A673 (cell line): Measurements from ENCODE around the gene FNBP1. TPM values are rescaled to one million over a fixed set of nuclear protein-coding genes. Genes with fewer than 3 reads are reported as not detected.

ENCODE experiments used
- BruUV-seq: library from RNA; stranded (reverse); fragments of 400-500 nt; replicated peaks from 2 replicates; lab custom pipeline; 2021; lab: Mats Ljungman, UMichigan
- CTCF ChIA-PET: fragments of 300-600 bp; sonication (Branson Sonifier 250); formaldehyde crosslinking; loops from one replicate; lab custom pipeline; 2022; ENCODE audit warnings: antibody characterized with exemption; lab: Charles Lee
- POLR2A ChIA-PET: fragments of 300-600 bp; sonication (Branson Sonifier 250); formaldehyde crosslinking; loops from one replicate; lab custom pipeline; 2022; ENCODE audit warnings: antibody characterized with exemption; ENCODE audit not compliant: low non-redundant PET; lab: Charles Lee
- DNase-seq: peaks from one replicate; pipeline ENCODE4 v3.0.0-alpha.2; 2015; ENCODE audit warnings: low spot score
- H3K27ac ChIP-seq: fragments of 200-600 bp; sonication (generic); 2 replicates; pipeline ENCODE4 v1.5.1; 2016; ENCODE audit warnings: mixed run types, low read depth, mild to moderate bottlenecking, mixed read lengths, antibody characterized with exemption, low read length; ENCODE audit not compliant: poor library complexity, severe bottlenecking
- H3K27me3 ChIP-seq: fragments of 200-600 bp; sonication (generic); replicated peaks from 2 replicates; pipeline ENCODE4 v1.6.1; 2017; ENCODE audit warnings: mixed run types, low read depth, mild to moderate bottlenecking, mixed read lengths, antibody characterized with exemption, low read length; ENCODE audit not compliant: insufficient read depth, poor library complexity
- H3K36me3 ChIP-seq: fragments of 200-600 bp; sonication (generic); 2 replicates; pipeline ENCODE4 v1.6.1; 2016; ENCODE audit warnings: mixed run types, mild to moderate bottlenecking, mixed read lengths, antibody characterized with exemption, low read length; ENCODE audit not compliant: insufficient read depth, poor library complexity, severe bottlenecking
- H3K4me1 ChIP-seq: fragments of 200-600 bp; sonication (generic); 2 replicates; pipeline ENCODE4 v1.6.1; 2017; ENCODE audit warnings: mixed run types, mild to moderate bottlenecking, mixed read lengths, antibody characterized with exemption, low read length; ENCODE audit not compliant: insufficient read depth, poor library complexity, severe bottlenecking
- H3K4me3 ChIP-seq: fragments of 200-600 bp; sonication (generic); 2 replicates; pipeline ENCODE4 v1.5.1; 2016; ENCODE audit warnings: low read depth, mixed run types, mild to moderate bottlenecking, mixed read lengths, low read length; ENCODE audit not compliant: poor library complexity, severe bottlenecking
- H3K9me3 ChIP-seq: fragments of 200-600 bp; sonication (generic); 2 replicates; pipeline ENCODE4 v1.6.1; 2016; ENCODE audit warnings: mixed run types, low read depth, mild to moderate bottlenecking, mixed read lengths, antibody characterized with exemption, low read length; ENCODE audit not compliant: poor library complexity, severe bottlenecking
- CTCF ChIP-seq: fragments of 300-800, 200-600 bp; sonication (generic); conservative IDR thresholded peaks from 2 replicates; pipeline ENCODE4 v1.5.1; 2017; ENCODE audit warnings: low read depth, mild to moderate bottlenecking, antibody characterized with exemption, low read length, moderate library complexity, mixed read lengths
- EZH2 ChIP-seq: fragments of 200-600 bp; sonication (generic); IDR thresholded peaks from 2 replicates; pipeline ENCODE4 v1.6.1; 2017; ENCODE audit warnings: borderline replicate concordance, low read depth, mild to moderate bottlenecking, mixed read lengths, antibody characterized with exemption, low read length; ENCODE audit not compliant: poor library complexity, severe bottlenecking
- intact Hi-C: fragments of 100-400 bp; cut with micrococcal nuclease; formaldehyde crosslinking; loops from one replicate; pipeline ENCODE4 v1.10.0; 2022; ENCODE audit not compliant: unreplicated experiment
- total RNA-seq: library from RNA; stranded (reverse); gene quantifications from 2 replicates; pipeline ENCODE4 v1.2.3, GENCODE V29; 2021

The FNBP1 gene
- total RNA-seq, 1 experiment from 2014 or later: 200 TPM

DNA sequence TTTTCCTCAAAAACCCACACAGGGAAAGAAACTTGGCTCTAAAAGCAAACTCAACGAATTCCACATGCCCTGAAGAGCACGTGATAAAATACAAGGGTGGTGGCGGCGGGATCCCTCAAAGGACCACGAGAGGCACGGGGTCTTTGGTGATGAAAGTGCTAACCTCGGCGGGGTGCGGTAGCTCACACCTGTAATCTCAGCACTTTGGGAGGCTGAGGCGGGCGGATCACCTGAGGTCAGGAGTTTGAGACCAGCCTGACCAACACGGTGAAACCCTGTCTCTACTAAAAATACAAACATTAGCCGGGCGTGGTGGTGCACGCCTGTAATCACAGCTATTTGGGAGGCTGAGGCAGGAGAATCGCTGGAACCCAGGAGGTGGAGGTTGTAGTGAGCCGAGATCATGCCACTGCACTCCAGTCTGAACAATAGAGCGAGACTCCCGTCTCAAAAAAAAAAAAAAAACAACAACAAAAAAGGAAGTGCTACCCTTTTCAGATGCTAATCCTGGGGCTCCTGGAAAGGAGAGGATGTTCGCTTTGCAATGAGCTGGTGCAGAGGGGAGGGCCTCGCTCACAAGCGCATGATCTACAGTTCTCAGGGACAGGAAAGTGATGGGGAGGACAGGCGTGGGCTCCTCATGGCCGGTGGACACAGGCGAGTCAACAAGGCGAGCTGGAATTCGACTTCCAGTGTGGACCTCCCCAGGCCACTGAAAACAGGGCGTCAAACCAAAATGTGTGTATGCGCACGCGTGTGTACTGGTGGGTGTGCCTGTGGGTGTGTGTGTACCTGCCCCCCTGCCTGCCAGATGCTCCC, 153.7 kb downstream of the FNBP1 start:
- peak overlapping the region; percentile 77 for H3K27ac ChIP-seq
- no peaks in the 10 kb centered on the region for H3K27me3 ChIP-seq
- no TSS peak for BruUV-seq
- no peaks in the 10 kb centered on the region for H3K9me3 ChIP-seq
- ChIA-PET CTCF (no interaction called here), POLR2A (no interaction called here)
- peaks cover 46% of the 10 kb centered on the region for H3K36me3 ChIP-seq
- peaks cover 69% of the 10 kb centered on the region for H3K4me1 ChIP-seq
- TF ChIP-seq CTCF (no peak), EZH2 (no peak)
- intact Hi-C loops: no loop called here
- no peak overlapping the region for H3K4me3 ChIP-seq
- no peak for DNase-seq

DNA sequence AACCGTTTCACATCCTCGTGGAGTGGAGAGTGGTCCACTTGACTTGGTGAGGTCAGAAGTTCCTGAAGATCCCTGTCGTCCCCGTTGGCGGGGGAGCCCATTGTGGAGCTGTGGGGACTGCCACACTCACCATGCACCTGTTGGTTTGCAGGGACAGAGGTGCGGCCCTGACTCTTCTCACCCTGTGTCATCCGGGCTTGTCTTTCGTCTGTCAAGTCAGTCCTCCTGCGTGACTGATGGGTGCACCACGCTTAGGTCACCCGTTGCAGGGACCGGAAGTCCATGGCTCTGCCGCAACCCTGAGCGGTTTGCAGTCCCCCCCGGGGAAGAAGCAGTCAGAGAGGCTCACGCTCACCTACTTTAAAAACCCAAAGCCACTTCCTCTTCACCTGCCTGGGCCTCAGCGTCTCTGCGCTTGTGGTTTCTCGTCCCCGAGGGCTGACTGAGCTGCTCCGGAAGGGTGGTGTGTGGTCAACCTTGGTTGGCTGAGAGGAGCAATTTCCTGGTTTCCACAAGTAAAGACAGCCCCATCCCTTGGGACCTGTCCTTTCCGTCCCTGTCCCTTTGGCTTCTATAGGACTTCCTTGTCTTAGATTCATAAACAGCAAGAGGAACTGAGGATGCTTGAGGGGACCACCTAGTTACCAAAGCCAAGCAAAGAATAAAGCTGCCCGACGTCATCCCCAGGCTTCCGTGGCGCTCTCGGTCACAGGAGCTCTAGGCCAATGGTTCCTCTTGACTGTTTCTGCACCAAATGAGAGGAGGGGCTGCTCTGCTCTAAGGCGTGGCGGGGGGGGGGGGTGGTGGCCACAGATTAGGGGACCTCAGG, 154.5 kb downstream of the FNBP1 start:
- CTCF ChIA-PET: no interaction called here
- TF ChIP-seq EZH2 (no peak), CTCF (no peak)
- Histone ChIP-seq H3K9me3 (no peaks in the 10 kb centered on the region), H3K27ac (peak overlapping the region; percentile 77), H3K27me3 (no peaks in the 10 kb centered on the region), H3K36me3 (peaks cover 40% of the 10 kb centered on the region), H3K4me3 (no peak overlapping the region), H3K4me1 (peaks cover 73% of the 10 kb centered on the region)
- BruUV-seq: no TSS peak
- no peak for DNase-seq
- POLR2A ChIA-PET: no interaction called here
- intact Hi-C loops: no loop called here

GRCh38 chr9:129887334-129888292, 155.4 kb downstream of the FNBP1 start:
- TSS peak; percentile 57 for BruUV-seq
- no peak for TF ChIP-seq CTCF
- no peak for TF ChIP-seq EZH2
- intact Hi-C loops: no loop called here
- no peaks in the 10 kb centered on the region for H3K9me3 ChIP-seq
- CTCF ChIA-PET: no interaction called here
- no peaks in the 10 kb centered on the region for H3K27me3 ChIP-seq
- peak; percentile 43 for DNase-seq
- peaks cover 35% of the 10 kb centered on the region for H3K36me3 ChIP-seq
- H3K4me3 ChIP-seq: no peak overlapping the region
- POLR2A ChIA-PET: interaction anchor here (0.6 kb wide), 1 partner anchor 1406 kb away, joined by 3 read pairs; no protein-coding TSS in a partner anchor
- H3K27ac ChIP-seq: peak overlapping the region; percentile 77
- peaks cover 67% of the 10 kb centered on the region for H3K4me1 ChIP-seq
